RWPE2 (cell line): Measurements from ENCODE around the gene FBXO17.

Source experiments
- ATAC-seq: fragments of 200-7000 bp; cut with Tn5 transposase; 3 replicates; pipeline ENCODE4 v1.9.1; 2021; ENCODE audit warnings: low read depth
- DNase-seq: peaks from one replicate; pipeline ENCODE4 v3.0.0-alpha.2; 2020; ENCODE audit warnings: low spot score
- H3K27ac ChIP-seq: fragments of 450-650 bp; 2 replicates; pipeline ENCODE4 v1.5.1; 2017; ENCODE audit warnings: mild to moderate bottlenecking; ENCODE audit not compliant: poor library complexity, severe bottlenecking
- H3K27me3 ChIP-seq: fragments of 250-450 bp; sonication (Bioruptor Pico); 2 replicates; pipeline ENCODE4 v1.5.1; 2021; ENCODE audit warnings: mild to moderate bottlenecking, moderate library complexity; ENCODE audit not compliant: insufficient read depth, poor library complexity, severe bottlenecking
- H3K36me3 ChIP-seq: fragments of 250-450 bp; sonication (Bioruptor Pico); 2 replicates; pipeline ENCODE4 v1.5.1; 2020; ENCODE audit warnings: low read depth, mild to moderate bottlenecking, moderate library complexity
- H3K4me1 ChIP-seq: fragments of 250-450 bp; sonication (Bioruptor Pico); 2 replicates; pipeline ENCODE4 v1.5.1; 2021; ENCODE audit warnings: mild to moderate bottlenecking, moderate library complexity; ENCODE audit not compliant: insufficient read depth, poor library complexity, severe bottlenecking
- H3K4me3 ChIP-seq: fragments of 250-450 bp; sonication (Bioruptor Pico); 2 replicates; pipeline ENCODE4 v1.5.1; 2021; ENCODE audit warnings: mild to moderate bottlenecking, moderate library complexity; ENCODE audit not compliant: severe bottlenecking
- H3K9me3 ChIP-seq: fragments of 250-450 bp; sonication (Bioruptor Pico); 2 replicates; pipeline ENCODE4 v1.5.1; 2021; ENCODE audit warnings: mild to moderate bottlenecking, moderate library complexity; ENCODE audit not compliant: severe bottlenecking
- CTCF ChIP-seq: fragments of 450-650 bp; IDR thresholded peaks from one replicate; pipeline ENCODE4 v1.5.1; 2017; ENCODE audit warnings: mild to moderate bottlenecking, moderate library complexity; ENCODE audit not compliant: poor library complexity, severe bottlenecking

Gene FBXO17

GRCh38 chr19:38907670-38908069 lies 67.9 kb downstream of the FBXO17 start:
- Histone ChIP-seq H3K4me1 (no peaks in the 10 kb centered on the region), H3K27me3 (no peaks in the 10 kb centered on the region), H3K36me3 (no peaks in the 10 kb centered on the region; the same call in 1 of the 2 replicates), H3K9me3 (no peaks in the 10 kb centered on the region), H3K27ac (no peak overlapping the region), H3K4me3 (no peak overlapping the region)
- ATAC-seq (no peak), DNase-seq (no peak)
- TF ChIP-seq CTCF, result no peak

- Histone ChIP-seq H3K27me3 (no peaks in the 10 kb centered on the region), H3K36me3 (no peaks in the 10 kb centered on the region; the same call in 1 of the 2 replicates), H3K27ac (no peak overlapping the region), H3K4me1 (no peaks in the 10 kb centered on the region), H3K9me3 (no peaks in the 10 kb centered on the region), H3K4me3 (no peak overlapping the region)
- ATAC-seq, result no peak
- no peak for TF ChIP-seq CTCF
- DNase-seq, result no peak
Observed at GRCh38 chr19:38907227-38907626, 68.3 kb downstream of the FBXO17 start.

GRCh38 chr19:38905620-38906019 lies 69.9 kb downstream of the FBXO17 start:
- Histone ChIP-seq H3K4me3 (no peak overlapping the region), H3K36me3 (no peaks in the 10 kb centered on the region; the same call in 1 of the 2 replicates), H3K27ac (no peak overlapping the region), H3K4me1 (no peaks in the 10 kb centered on the region), H3K27me3 (no peaks in the 10 kb centered on the region), H3K9me3 (no peaks in the 10 kb centered on the region)
- no peak for TF ChIP-seq CTCF
- DNase-seq (no peak), ATAC-seq (no peak)

- ATAC-seq (no peak), DNase-seq (no peak)
- no peak for TF ChIP-seq CTCF
- Histone ChIP-seq H3K4me3 (no peak overlapping the region), H3K9me3 (no peaks in the 10 kb centered on the region), H3K36me3 (no peaks in the 10 kb centered on the region; the same call in 1 of the 2 replicates), H3K27me3 (no peaks in the 10 kb centered on the region), H3K27ac (no peak overlapping the region), H3K4me1 (no peaks in the 10 kb centered on the region)
Observed at GRCh38 chr19:38904581-38905539, 70.7 kb downstream of the FBXO17 start.

- Histone ChIP-seq H3K4me3 (no peak overlapping the region), H3K27me3 (no peaks in the 10 kb centered on the region), H3K4me1 (no peaks in the 10 kb centered on the region), H3K36me3 (no peaks in the 10 kb centered on the region; the same call in 1 of the 2 replicates), H3K27ac (no peak overlapping the region), H3K9me3 (no peaks in the 10 kb centered on the region)
- TF ChIP-seq CTCF, result no peak
- DNase-seq (no peak), ATAC-seq (no peak)
Observed at GRCh38 chr19:38901683-38902082, 73.9 kb downstream of the FBXO17 start.
